SK-N-SH (cell line): ENCODE measurements around the gene TBC1D30. TPM values are rescaled to one million over a fixed set of nuclear protein-coding genes. Genes with fewer than 3 reads are reported as not detected.

Experiments used
- CTCF ChIA-PET: fragments of 300-600, 350-600 bp; formaldehyde crosslinking; extraction: SDS; loops from one replicate; lab custom pipeline; 2021; lab: Yijun Ruan, JAX
- POLR2A ChIA-PET: fragments of 350-600 bp; sonication (Branson Sonifier 250); formaldehyde crosslinking; extraction: SDS; loops from one replicate; lab custom pipeline; 2020; ENCODE audit warnings: antibody characterized with exemption, inconsistent platforms; lab: Yijun Ruan, JAX
- DNase-seq: peaks from one replicate; pipeline ENCODE4 v3.0.0; 2012
- H2AFZ ChIP-seq: fragments of 200-600 bp; sonication (generic); 2 replicates; pipeline ENCODE4 v1.8.1; 2016; ENCODE audit warnings: antibody characterized with exemption, mild to moderate bottlenecking, low read depth
- H3F3A ChIP-seq: fragments of 200-600 bp; sonication (generic); replicated peaks from 2 replicates; pipeline ENCODE3; 2016; ENCODE audit warnings: antibody characterized with exemption, mild to moderate bottlenecking; ENCODE audit not compliant: insufficient read depth
- H3K27ac ChIP-seq, 2 experiments: fragments of 200-500 bp in 1 of 2; fragments of 200-600 bp in 1 of 2; sonication (Bioruptor generic) in 1 of 2; sonication (generic), shearing (Covaris generic) in 1 of 2; 2 replicates each; pipeline versions ENCODE4 v1.5.1 to v1.6.1; 2014 to 2016; ENCODE audit warnings: low read depth in 2 of 2, inconsistent platforms in 1 of 2, low read length in 1 of 2, mild to moderate bottlenecking in 1 of 2, mixed read lengths in 1 of 2
- H3K27me3 ChIP-seq: fragments of 200-600 bp; sonication (generic), shearing (Covaris generic); 2 replicates; pipeline ENCODE4 v1.6.1; 2016; ENCODE audit warnings: mixed run types; ENCODE audit not compliant: insufficient read depth
- H3K36me3 ChIP-seq, 2 experiments: fragments of 200-500 bp in 1 of 2; fragments of 200-600 bp in 1 of 2; sonication (Bioruptor generic) in 1 of 2; sonication (generic) in 1 of 2; replicated peaks in 1 of 2; 2 replicates each; pipeline versions ENCODE3 to v1.5.1; 2014 to 2016; ENCODE audit warnings: low read length in 1 of 2, mild to moderate bottlenecking in 1 of 2; ENCODE audit not compliant: insufficient read depth in 2 of 2, control insufficient read depth in 1 of 2
- H3K4me1 ChIP-seq, 2 experiments: fragments of 200-500 bp in 1 of 2; fragments of 200-600 bp in 1 of 2; sonication (Bioruptor generic) in 1 of 2; sonication (generic), shearing (Covaris generic) in 1 of 2; 2 replicates each; pipeline versions ENCODE4 v1.5.1 to v1.6.1; 2014 to 2016; ENCODE audit warnings: low read depth in 1 of 2, low read length in 1 of 2, mixed run types in 1 of 2; ENCODE audit not compliant: insufficient read depth in 2 of 2, control insufficient read depth in 1 of 2
- H3K4me2 ChIP-seq: fragments of 200-600 bp; sonication (generic), shearing (Covaris generic); 2 replicates; pipeline ENCODE4 v1.6.1; 2017; ENCODE audit warnings: mixed run types
- H3K4me3 ChIP-seq, 2 experiments: fragments of 200-500 bp in 1 of 2; fragments of 200-600 bp in 1 of 2; sonication (Bioruptor generic) in 1 of 2; sonication (generic), shearing (Covaris generic) in 1 of 2; 2 replicates each; pipeline versions ENCODE4 v1.5.1 to v1.8.1; 2014 to 2016; ENCODE audit warnings: low read depth in 2 of 2, inconsistent platforms in 1 of 2, low read length in 1 of 2, mild to moderate bottlenecking in 1 of 2, mixed read lengths in 1 of 2, moderate library complexity in 1 of 2
- H3K79me2 ChIP-seq: fragments of 200-600 bp; sonication (generic); 2 replicates; pipeline ENCODE4 v1.8.1; 2017; ENCODE audit warnings: mild to moderate bottlenecking; ENCODE audit not compliant: insufficient read depth
- H3K9ac ChIP-seq: fragments of 200-600 bp; sonication (generic); 2 replicates; pipeline ENCODE4 v1.6.1; 2017; ENCODE audit warnings: mixed run types
- H3K9me2 ChIP-seq: fragments of 200-600 bp; sonication (generic); 2 replicates; pipeline ENCODE4 v1.6.1; 2017; ENCODE audit warnings: mixed run types
- H3K9me3 ChIP-seq: fragments of 200-600 bp; sonication (generic); 2 replicates; pipeline ENCODE4 v1.6.1; 2017; ENCODE audit warnings: mixed run types, mild to moderate bottlenecking, moderate library complexity
- H4K20me1 ChIP-seq: fragments of 200-600 bp; sonication (generic); 2 replicates; pipeline ENCODE4 v1.6.1; 2017; ENCODE audit warnings: mild to moderate bottlenecking, mixed run types; ENCODE audit not compliant: insufficient read depth
- CHD2 ChIP-seq: fragments of 150-350 bp; IDR thresholded peaks from 2 replicates; pipeline ENCODE4 v1.6.1; 2018; ENCODE audit warnings: low read length; ENCODE audit not compliant: partially characterized antibody
- EZH2phosphoT487 ChIP-seq: fragments of 200-600 bp; sonication (generic); IDR thresholded peaks from 2 replicates; pipeline ENCODE4 v1.6.1; 2017; ENCODE audit warnings: low read depth, mixed run types, mild to moderate bottlenecking, antibody characterized with exemption, moderate library complexity, borderline replicate concordance
- FOSL2 ChIP-seq: IDR thresholded peaks from 2 replicates; pipeline ENCODE4 v1.4.0; 2012; ENCODE audit warnings: low read depth, mild to moderate bottlenecking, moderate library complexity, borderline replicate concordance
- RCOR1 ChIP-seq: fragments of 150-350 bp; IDR thresholded peaks from 2 replicates; pipeline ENCODE4 v1.6.1; 2017; ENCODE audit warnings: antibody characterized with exemption, low read length
- SMC3 ChIP-seq: IDR thresholded peaks from 2 replicates; pipeline ENCODE4 v1.6.1; 2012; ENCODE audit warnings: low read depth, low read length, improper control_type of control experiment
- TEAD4 ChIP-seq: IDR thresholded peaks from 2 replicates; pipeline ENCODE4 v1.4.0; 2012; ENCODE audit warnings: mild to moderate bottlenecking, borderline replicate concordance; ENCODE audit not compliant: insufficient read depth
- WGBS: methylation state at CpG from one replicate; pipeline ENCODE4 v1.1.6; 2017; ENCODE audit warnings: low lambda C conversion rate; 5-methylcytosine and 5-hydroxymethylcytosine counted together
- polyA plus RNA-seq, 3 experiments: library from polyadenylated mRNA; depleted of rRNA; stranded (reverse); fragments of >200 nt; gene quantifications; 2 replicates each; pipeline ENCODE4 v1.2.3, GENCODE V29; 2012
- TF ChIP-seq, protein P1 (sequence below): IDR thresholded peaks from 2 replicates; pipeline ENCODE4 v1.4.0; 2012; ENCODE audit warnings: low read depth, borderline replicate concordance

Gene TBC1D30
- polyA plus RNA-seq, 1 of the 3 experiments (the other 2 are of a cell fraction): 0.23 TPM

DNA sequence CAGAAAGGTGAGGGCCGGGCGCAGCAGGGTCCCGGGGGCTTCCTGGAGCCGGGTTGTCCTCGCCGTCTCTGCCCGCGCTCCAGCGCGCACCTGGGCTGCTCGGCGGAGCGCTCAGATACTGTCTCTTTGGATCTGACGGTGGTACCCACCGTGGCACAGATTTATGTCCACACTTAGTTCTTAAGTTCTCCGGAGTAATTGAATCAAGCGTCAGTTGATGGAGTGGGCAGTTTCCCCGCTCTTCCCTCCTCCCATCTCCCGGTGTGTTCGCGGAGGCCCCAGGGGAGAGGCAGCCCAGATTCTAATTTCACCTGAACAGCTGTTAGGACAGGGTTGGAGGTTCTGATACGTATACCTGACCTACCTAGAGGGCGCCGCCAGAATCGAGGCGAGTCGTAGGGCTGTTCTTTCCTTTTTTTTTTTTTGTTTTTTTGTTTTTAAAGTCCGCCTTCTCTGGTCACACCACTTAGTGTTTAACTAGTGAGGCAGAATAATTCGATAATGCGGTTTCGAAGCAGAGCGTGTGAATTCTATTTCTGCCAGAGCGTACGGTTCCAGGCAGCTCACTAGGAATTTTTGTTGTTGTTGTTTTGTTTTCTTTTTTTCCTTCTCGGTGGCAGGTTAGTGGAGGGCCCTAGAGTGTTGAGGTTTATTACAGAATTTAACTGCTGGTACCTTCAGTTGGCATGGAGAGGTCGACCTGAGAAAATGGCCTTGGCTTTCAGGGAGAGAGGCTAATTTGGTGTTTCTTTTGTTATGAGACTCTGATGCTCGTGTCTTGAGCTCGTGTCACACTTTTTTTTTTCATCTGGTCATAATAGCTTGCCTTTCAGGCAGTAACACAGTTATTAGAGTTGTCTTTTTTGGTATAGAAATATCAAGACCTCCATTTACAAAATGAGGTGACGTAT is 42.9 kb upstream of the TBC1D30 start:
- H3K9me2 ChIP-seq: no peaks in the 10 kb centered on the region
- 12% methylated on average over 39 of the region's 39 CpGs for WGBS
- H4K20me1 ChIP-seq: no peaks in the 10 kb centered on the region
- 0 out of 2 replicates have a peak, but pooled peaks have one; percentile 23 for TF ChIP-seq EZH2phosphoT487
- TF ChIP-seq CHD2: no peak
- TF ChIP-seq, all 33 proteins: peak for 1
- peaks cover 0 to 7% of the 10 kb centered on the region in 2 experiments; a peak in 1 of 4 replicates for H3K4me1 ChIP-seq
- H3K27ac ChIP-seq: no peak overlapping the region
- H3K4me2 ChIP-seq: no peak overlapping the region
- H3K79me2 ChIP-seq: no peaks in the 10 kb centered on the region
- no peaks in the 10 kb centered on the region for H3K9me3 ChIP-seq
- peak overlapping the region in 1 of 2 experiments; percentile 41; a peak in 1 of 4 replicates for H3K4me3 ChIP-seq
- peaks cover 55% of the 10 kb centered on the region for H3K27me3 ChIP-seq
- CTCF ChIA-PET: interaction anchor here (0.6 to 4.1 kb wide), 7 partner anchors 15 to 451 kb away, joined by 3 to 38 read pairs (median 4); no protein-coding TSS in a partner anchor
- no peak overlapping the region for H3K9ac ChIP-seq
- no peaks in the 10 kb centered on the region for H3F3A ChIP-seq
- DNase-seq: peak; percentile 33
- no peaks in the 10 kb centered on the region for H3K36me3 ChIP-seq
- POLR2A ChIA-PET: no interaction called here
- H2AFZ ChIP-seq: peak overlapping the region; percentile 29; the same call in 1 of the 2 replicates

DNA sequence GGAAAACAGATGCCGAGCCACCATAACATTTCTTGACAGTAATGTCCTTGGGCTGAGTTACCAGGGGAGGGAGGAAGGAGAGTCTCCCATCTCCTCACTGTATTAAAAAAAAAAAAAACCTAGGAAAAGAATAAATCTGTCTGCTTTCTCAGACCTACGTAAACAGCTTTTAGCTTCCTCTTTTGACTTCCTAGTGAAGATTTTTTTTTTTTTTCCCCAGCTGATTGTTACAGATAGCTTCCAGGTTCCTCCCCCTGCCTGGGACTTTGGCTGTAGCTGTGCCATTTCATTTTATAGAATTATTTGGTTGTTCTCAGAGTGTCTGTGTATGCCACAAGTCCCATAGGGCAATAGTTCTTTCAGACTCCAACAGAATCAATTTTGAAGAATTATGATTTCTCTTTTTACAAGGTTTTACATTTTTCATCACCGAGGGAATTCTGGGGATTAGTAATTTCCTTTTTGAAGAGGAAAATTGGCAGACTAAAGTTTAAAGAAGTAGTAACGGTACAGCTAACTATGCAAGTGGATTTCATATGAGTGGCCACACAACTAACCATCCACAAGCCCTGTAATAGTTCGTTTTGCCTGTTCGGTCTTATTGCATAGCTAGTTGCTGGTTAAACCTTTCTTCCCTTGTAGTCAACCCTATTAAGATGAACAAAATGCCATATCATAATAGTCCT is 42.1 kb upstream of the TBC1D30 start:
- 49% methylated on average over 6 of the region's 6 CpGs for WGBS
- H3K36me3 ChIP-seq: no peaks in the 10 kb centered on the region

DNA sequence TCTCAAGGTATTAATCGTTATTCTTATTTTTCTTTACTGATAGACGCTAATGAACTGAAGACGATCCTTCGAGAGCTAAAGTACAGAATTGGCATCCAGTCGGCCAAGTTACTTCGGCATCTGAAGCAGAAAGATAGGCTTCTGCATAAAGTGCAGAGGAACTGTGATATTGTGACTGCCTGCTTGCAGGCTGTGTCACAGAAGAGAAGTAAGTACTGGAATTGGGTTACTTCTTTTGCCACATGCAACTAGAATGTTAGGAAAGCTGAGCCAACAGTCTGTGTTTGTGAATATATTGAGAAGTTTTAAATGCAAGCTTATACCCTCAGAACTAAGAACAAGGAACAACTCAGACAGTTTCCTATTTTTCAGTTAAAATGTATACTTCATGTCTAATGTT is 38.6 kb upstream of the TBC1D30 start:
- no peak overlapping the region for H2AFZ ChIP-seq
- CTCF ChIA-PET: interaction anchor here (1.3 to 3.0 kb wide), 3 partner anchors 11 to 20 kb away, joined by 3 to 15 read pairs (median 12); no protein-coding TSS in a partner anchor
- no peak overlapping the region for H3K4me3 ChIP-seq
- H3K36me3 ChIP-seq: no peaks in the 10 kb centered on the region
- no peak for TF ChIP-seq SMC3
- H3K79me2 ChIP-seq: no peaks in the 10 kb centered on the region
- no peaks in the 10 kb centered on the region for H3K9me2 ChIP-seq
- no peaks in the 10 kb centered on the region for H3K9me3 ChIP-seq
- DNase-seq: no peak
- WGBS: 72% methylated on average over 6 of the region's 6 CpGs
- no peaks in the 10 kb centered on the region for H3F3A ChIP-seq
- no peak overlapping the region for H3K27ac ChIP-seq
- POLR2A ChIA-PET: no interaction called here
- H3K4me2 ChIP-seq: no peak overlapping the region
- no peak overlapping the region for H3K9ac ChIP-seq
- H3K27me3 ChIP-seq: peaks cover 40% of the 10 kb centered on the region
- no peaks in the 10 kb centered on the region for H4K20me1 ChIP-seq
- H3K4me1 ChIP-seq: peaks cover 0 to 7% of the 10 kb centered on the region in 2 experiments; a peak in 1 of 4 replicates

More for the DNA sequence above, 42.1 kb upstream of the TBC1D30 start:
- Histone ChIP-seq H3K4me3 (no peak overlapping the region), H3K79me2 (no peaks in the 10 kb centered on the region), H3K4me1 (peaks cover 0 to 7% of the 10 kb centered on the region in 2 experiments; a peak in 1 of 4 replicates), H3K4me2 (no peak overlapping the region), H3K27ac (no peak overlapping the region), H3F3A (no peaks in the 10 kb centered on the region), H3K9me2 (no peaks in the 10 kb centered on the region), H2AFZ (no peak overlapping the region), H3K9me3 (no peaks in the 10 kb centered on the region), H3K27me3 (peaks cover 55% of the 10 kb centered on the region), H4K20me1 (no peaks in the 10 kb centered on the region), H3K9ac (no peak overlapping the region)
- ChIA-PET CTCF (interaction anchor here (1.1 to 4.1 kb wide), 7 partner anchors 10 to 450 kb away, joined by 3 to 38 read pairs (median 4); no protein-coding TSS in a partner anchor), POLR2A (no interaction called here)
- no peak for DNase-seq
- TF ChIP-seq RCOR1 (no peak), TEAD4 (no peak), FOSL2 (no peak), EZH2phosphoT487 (no peak)
- TF ChIP-seq, protein P1, sequence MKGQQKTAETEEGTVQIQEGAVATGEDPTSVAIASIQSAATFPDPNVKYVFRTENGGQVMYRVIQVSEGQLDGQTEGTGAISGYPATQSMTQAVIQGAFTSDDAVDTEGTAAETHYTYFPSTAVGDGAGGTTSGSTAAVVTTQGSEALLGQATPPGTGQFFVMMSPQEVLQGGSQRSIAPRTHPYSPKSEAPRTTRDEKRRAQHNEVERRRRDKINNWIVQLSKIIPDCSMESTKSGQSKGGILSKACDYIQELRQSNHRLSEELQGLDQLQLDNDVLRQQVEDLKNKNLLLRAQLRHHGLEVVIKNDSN: no peak
